SK-N-DZ (cell line): ENCODE results near the gene RARS1.
A peak's percentile ranks its signal among the peaks of the same experiment; 100 is the strongest.
"Not testable (repeated sequence)": the region's sequence is repeated elsewhere in the genome, so short reads cannot be mapped to it uniquely, and the experiment has no call there.

Source experiments
- DNase-seq: peaks from one replicate; pipeline ENCODE4 v3.0.0-alpha.2; 2015; ENCODE audit warnings: low spot score

Gene RARS1

DNA sequence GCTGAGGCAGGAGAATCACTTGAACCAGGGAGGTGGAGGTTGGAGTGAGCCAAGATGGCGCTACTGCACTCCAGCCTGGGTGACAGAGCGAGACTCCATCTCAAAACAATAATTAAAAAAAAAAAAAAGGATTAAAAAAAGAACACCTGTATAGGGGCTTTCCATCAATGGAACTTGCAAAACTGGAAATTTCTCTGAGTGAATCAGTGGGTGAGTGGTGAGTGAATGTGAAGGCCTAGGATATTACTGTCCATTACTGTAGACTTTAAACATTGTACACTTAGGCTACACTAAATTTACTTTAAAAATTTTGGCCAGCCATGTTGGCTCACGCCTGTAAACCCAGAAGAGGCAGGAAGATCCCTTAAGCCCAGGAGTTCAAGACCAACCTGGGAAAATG is 5.7 kb upstream of the RARS1 start:
- no peak for DNase-seq

DNA sequence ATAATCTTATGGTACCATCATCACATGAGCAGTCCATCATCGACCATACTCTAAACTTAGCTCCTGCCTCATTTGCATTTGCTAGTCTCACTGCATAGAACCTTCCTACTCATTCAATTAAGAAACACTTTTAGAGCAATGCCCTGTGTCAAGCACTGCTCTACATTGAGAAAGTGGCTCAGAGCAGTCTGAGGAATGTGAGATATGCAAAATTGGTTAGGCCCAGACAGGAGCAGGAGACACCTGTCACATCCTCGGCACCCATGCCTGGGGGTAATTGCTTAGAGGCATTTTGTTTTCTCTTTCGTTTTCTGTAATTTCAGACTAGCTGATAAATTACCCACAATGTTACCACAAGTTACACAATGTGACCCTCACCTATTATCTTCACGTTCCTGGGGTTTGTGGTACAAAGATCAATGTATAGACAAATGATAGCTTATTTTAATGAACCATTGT is 4.9 kb upstream of the RARS1 start:
- no peak for DNase-seq

DNA sequence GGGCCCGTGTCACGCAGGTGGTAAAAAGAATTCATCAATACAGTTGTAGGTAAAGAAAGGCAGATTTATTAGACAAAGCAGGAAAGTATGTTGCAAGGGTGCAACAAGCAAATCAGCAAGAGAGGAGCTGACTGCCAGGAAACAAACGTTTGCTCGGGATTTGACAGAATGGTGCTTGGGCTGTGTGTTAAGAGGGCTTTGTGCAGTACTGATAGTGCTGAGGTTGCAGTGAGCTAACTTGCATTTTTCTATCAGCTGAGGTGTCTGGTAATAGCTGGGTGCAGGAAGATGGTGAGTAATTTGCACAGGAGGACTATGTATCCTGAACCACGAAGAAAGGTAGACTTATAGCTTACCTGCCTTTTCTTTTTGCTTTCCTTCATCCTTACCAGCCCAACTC is 3.9 kb upstream of the RARS1 start:
- DNase-seq, result no peak

DNA sequence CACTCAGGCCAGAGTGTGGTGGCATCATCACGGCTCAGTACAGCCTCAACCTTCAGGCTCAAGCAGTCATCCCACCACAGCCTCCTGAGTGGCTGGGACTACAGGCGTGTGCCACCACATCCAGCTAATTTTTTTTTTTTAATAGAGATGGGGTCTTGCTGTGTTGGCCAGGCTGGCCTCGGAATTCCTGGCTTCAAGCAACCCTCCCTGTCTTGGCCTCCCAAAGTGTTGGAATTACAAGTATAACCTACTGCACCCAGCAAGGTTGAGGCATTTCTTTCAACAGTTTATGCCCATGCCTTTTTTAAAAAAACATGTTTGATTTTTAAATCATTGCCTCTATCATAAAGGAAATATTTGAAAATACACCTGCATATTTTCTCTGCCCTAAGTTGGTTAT is 2.8 kb downstream of the RARS1 start:
- DNase-seq, result no peak

DNA sequence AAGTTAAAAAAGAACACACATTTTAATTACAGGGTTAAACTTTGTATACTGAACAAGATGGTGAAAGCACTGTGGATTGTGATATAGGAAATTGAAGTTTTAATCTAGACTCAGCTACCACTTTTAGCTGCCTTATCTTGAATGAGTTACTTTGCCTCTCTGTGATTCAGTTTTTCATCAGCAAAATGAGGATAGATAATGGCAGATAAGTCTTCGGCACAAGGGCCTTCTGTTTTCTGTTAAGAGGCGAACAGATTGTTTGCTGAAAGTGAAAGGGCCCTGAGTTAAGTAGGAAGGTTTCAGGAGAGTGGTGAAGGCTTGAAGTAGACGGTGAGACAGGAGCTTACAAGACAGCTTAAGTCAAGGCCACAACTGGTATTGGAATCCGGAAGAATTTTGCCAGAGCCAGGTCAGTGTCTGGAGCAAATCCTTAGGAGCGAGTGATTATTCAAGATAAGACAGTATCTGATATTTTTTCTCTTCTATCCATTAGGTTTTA is 7.8 kb downstream of the RARS1 start:
- no peak for DNase-seq

DNA sequence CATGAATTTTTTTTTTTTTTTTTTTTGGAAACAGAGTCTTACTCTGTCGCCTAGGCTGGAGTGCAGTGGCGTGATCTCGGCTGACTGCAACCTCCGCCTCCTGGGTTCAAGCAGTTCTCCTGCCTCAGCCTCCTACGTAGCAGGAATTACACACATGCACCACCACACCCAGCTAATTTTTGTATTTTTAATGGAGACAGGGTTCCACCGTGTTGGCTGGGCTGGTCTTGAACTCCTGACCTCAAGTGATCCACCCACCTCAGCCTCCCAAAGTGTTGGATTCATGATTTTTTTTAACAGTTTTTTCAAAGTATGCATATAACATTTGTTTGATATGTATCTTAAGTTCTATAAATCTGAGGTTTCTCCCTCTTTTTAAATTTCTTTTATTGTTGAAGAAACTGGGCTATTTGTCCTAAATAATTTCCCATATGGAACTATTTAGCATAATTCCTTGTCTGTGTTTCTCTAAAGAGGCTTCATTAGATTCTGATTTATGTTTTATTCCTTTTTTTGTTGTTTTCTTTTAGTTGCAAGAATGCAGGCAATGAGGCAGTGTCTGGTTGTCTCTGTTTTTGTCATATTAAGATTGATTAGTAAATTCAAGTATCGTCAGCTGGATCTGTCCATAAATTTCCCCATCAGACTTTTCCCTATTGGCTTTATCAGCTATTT is 16.4 kb downstream of the RARS1 start:
- DNase-seq, result no peak

DNA sequence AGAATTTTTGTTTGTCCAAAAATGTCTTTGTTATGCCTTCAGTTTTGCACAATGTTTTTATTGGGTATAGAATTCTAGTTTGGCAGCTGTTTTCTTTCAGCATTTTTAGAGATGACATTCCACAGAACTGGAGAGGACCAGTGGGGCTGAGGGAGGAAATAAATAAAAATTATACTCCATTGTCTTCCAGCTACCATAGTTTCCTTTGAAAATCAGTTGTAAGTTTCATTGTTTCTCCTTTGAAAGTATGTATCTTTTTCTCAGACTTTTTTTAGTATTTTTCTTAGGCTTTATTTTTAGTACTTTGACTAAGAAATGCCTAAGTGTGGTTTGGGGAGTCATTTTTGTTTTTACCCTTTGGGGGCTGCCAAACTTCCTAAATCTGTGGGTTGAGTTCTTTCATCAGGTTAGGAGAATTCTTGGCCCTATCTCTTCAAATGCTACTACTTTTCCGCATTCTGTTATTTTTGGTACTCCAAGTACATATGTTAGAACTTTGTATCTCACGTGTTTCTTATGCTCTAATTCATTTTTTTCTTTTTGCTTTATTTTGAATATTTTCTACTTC is 27.7 kb downstream of the RARS1 start:
- no peak for DNase-seq

DNA sequence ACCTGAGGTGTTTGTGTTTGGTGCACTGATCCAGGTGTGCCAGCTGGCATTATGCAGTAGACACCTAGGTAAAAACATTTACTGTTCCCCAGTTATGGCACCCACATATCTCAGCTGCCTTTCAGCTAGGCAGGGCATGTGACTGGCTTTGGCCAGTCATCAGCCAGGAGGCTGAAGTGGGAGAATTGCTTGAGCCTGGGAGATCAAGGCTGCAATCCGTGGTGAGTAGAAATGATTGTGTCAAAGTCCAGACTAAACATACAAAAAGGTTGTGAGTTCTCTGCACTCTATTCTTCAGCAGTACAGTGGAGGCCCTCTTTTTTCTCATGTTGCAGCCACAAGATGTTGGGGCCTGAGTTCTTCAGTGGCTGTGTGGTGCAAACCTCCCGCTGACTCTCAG is 39.6 kb downstream of the RARS1 start:
- no peak for DNase-seq

DNA sequence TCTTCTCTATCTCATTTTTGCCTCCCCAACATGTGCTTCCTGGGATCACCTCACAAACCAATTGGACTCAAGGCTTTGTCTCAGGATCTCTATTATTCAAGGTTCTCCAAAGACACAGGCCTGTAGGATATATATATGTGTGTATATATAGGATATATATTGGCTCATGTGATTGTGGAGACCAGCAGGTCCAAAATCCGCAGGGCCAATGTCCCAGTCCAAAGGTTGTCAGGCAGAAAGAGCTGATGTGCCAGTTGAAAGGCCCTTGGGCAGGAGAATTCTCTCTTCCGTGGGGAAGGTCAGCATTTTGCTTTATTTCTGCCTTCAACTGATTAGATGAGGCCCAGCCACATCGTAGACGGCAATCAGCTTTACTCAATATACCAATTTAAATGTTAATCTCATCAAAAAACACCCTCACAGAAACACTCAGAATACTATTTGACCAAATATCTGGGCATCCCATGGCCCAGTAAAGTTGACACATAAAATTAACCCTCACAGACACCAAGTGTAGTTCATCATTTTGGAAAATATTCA is 41.6 kb downstream of the RARS1 start:
- DNase-seq, result no peak

DNA sequence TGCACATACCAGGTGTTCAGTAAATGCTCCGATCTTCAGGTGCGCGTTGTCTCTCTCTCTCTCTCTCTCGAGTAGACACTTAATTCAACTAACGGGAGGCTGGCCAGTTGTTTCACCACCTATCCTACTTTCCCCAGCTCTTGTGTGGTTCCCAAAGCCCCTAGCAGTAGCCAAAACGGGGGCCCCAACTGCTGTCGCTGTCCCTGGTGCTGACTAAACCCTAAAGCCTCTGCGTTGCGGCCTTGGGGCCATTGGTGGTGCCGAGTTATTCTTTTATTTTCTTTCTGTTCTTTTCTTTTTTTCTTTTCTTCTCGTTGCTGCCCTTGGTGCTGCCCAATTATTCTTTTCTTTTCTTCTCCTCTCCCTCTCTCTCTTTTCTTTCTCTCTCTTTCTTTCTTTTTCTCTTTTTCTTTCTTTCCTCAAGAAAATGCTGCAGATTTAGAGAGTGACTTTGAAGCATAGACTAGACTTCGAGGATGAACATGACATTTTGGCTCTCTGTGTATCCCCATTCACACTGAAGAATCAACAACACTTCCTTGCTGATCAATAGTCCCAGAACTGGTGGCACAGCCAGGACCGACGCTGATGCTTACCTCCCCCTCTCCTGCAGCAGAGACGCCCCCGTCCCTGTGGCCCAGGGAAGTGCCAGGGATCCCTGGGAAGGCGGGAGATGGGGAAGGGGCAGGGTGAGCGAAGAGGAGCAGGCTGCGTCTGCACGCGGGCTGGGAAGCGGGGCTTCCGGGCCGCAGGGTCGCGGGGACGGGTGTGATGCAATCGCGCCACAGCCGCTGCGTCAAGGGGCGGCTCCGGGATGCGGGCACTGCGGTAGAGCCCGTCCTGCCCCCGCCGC is 42.5 kb downstream of the RARS1 start, which contains the start of gene FBLL1:
Gene FBLL1, plus strand, starts transcription at position 785 of the 853 bp plus-strand sequence. CDS start 200 bp downstream, outside the sequence.
- peak; percentile 80 for DNase-seq

DNA sequence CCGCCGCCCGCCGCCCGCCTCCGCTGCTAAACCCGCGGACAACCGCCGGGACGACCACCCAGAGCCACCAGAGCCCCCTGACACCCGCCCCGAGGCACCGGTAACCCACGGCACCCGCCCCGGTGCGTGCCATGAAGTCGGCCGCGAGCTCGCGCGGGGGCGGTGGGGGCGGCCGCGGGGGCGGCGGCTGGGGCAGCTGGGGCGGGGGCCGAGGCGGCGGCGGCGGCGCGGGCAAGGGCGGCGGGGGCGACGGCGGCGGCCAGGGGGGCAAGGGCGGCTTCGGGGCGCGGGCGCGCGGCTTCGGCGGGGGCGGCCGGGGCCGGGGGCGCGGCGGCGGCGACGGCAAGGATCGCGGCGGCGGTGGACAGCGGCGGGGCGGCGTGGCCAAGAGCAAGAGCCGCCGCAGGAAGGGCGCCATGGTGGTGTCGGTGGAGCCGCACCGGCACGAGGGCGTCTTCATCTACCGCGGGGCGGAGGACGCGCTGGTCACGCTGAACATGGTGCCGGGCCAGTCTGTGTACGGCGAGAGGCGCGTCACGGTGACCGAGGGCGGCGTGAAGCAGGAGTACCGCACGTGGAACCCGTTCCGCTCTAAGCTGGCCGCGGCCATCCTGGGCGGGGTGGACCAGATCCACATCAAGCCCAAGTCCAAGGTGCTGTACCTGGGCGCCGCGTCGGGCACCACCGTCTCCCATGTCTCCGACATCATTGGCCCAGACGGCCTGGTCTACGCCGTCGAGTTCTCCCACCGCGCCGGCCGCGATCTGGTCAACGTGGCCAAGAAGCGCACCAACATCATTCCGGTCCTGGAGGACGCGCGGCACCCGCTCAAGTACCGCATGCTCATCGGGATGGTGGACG is 43.3 kb downstream of the RARS1 start:
- peak; percentile 17 for DNase-seq

DNA sequence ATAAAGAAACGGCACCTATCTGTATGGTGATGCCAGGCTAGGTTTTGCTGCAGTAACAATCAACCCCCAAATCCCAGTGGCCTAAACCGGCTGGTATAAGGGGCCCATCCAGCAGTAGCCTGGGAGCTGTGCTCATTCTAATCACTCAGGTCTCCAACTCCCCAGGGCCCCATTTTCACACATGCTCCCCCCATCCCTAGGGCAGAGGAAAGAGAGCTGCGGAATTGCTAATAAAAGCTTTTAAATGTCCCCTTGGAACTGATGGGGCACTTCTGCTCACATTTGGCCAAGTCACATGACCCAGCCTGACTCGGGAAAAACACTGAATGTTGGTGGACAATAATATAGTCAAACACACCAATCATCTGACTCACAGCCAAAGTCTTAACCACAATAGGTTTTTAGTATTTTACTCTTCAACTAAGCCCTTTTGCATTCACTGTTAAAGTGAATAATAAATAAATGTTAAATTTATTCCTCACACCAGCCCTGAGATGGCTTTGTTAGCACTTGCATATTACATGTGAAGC is 44.4 kb downstream of the RARS1 start:
- no peak for DNase-seq

DNA sequence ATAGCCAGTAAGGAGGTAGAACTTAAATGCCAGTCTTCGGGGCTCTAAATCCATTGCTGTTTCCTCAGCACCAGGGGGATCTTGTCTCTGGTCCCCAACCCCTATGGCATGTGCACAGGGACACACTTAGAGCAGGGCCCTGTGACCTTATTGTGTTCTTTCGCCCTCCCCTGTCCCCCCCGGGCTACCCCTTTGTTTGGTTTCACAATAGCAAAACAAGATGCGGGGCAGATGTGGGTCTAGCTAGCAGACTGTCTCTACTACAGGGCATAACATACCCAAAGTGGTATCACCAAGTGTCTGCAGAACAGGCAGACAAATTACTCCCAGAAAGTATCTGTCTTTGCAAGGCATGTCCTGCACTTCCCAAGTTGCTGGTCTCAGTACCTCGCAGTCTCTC is 44.9 kb downstream of the RARS1 start:
- DNase-seq, result no peak

DNA sequence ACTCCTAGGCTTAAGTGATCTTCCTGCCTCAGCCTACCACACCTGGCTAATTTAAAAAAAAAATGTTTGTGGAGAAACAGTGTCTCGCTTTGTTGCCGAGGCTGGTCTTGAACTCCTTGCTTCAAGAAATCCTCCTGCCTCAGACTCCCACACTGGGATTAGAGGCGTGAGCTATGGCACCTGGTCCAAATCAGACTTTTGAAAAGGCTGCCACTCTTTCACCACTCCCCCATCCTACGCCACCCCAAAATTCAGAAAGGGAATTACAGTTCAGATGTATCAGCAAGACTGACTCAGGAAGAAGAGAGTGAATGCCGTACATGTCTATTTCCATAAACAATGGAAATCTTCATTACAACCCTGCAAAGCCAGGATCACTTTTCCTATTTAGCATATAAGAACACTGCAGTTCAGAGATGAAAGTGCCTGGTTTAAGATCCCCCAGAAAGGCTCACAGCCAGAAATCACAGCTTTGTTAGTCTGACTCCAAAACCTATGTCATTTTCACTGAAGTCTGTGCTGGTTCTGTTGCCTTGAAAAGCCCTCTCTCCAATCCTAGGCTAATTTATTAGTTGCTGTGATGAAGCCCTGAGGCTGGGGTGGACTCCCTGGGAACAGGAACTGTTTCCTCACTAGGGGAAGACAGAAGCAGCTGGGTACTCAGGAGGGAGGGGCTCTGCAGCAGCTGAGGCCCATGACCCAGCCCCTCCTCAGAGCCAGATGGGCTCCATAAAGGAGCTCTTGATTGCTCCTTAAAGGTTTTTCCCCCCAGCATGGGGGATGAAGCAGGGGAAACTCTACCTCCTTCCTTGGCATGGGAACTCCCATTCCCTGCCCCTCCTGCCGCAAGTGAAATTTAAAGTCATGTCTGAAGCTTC is 46.0 kb downstream of the RARS1 start:
- no peak for DNase-seq

DNA sequence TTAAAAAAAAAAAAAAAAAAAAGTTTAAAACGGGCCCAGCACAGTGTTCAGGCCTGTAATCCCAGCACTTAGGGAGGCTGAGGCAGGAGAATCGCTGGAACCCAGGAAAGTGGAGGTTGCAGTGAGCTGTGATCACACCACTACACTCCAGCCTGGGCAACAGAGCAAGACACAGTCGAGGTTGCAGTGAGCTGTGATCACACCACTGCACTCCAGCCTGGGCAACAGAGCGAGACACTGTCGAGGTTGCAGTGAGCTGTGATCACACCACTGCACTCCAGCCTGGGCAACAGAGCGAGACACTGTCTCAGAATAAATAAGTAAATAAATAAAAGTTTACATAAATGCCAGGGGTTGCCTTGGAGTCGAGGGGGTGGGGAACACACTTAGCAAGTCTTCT is 48.1 kb downstream of the RARS1 start:
- DNase-seq, result not testable (repeated sequence)

DNA sequence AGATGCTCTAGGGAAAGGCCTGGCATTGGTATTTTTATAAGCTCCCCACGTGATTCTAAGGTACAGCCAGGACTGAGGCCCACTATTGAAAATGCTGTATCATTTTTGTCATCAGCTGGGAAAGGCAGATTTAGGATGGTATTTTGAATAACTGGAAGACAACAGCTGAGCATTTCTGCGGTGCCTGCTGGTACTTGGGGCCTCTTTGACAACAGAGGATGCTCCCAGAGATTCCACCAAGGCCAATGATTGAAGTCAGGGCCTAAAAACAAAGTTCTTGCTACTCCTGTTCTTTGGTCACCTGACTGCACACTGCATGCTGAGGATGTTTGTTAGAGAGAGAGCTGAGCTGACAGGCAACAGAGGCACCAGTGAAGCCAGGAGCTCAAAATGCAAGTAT is 50.9 kb downstream of the RARS1 start:
- DNase-seq, result no peak

DNA sequence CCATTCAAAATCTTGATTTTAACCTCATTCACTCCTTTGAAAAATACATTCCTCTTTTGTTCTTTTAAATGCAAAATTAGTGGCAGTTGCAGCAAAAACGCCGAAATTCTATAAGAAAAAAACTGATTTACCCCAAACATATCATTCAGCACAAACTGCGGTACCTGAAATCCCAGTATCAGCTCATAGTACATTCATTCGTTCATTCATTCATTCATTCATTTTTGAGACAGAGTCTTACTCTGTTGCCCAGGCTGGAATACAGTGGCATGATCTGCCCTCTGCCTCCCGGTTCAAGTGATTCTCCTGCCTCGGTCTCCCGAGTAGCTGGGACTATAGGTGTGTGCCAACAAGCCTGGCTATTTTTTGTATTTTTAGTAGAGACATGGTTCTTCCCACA is 63.3 kb downstream of the RARS1 start:
- no peak for DNase-seq

DNA sequence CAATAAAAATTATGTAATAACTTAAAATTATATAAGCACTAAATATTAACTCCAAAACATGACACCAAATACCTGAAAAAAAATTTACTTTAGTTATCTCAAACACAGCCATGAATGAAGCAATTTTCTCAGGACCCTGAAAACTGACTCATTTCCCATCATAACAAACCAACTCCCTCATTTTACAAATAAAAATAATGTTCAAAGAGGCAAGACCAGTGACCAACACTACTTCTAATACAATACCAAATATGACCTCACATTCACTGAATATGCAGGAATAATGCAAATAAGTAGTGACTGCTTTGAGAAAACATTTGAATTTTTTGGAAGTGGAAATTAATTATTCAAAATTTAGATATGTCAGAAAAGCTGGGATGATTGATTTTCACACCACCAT is 64.4 kb downstream of the RARS1 start:
- no peak for DNase-seq

DNA sequence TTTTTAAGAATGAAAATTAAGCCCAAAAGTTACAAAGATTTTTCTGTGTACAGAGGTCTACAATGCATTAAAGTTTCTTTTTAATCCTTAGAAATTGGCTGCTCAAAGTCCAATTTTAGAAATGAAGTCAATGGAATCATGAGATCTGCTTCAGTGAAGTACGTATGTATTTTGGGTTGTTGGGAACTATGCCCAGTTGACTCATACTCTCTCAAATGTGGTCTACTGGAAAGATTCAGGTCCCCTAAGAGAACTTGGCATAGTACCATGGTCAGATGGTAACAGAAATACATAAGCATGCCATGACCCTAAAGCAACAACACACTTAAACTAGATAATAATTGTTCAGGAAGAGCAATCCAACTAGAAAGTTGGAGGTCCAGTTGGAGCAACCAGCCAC is 65.9 kb downstream of the RARS1 start:
- DNase-seq, result no peak
